Activated effector memory CD4-positive, alpha-beta T cell treated with Interleukin-2 at 50 U/mL for 16 hours (primary cell): Measurements from ENCODE around the gene BCO2.

Source experiments
- DNase-seq: peaks from one replicate; pipeline ENCODE4 v3.0.0-alpha.2; 2020

The BCO2 gene

DNA sequence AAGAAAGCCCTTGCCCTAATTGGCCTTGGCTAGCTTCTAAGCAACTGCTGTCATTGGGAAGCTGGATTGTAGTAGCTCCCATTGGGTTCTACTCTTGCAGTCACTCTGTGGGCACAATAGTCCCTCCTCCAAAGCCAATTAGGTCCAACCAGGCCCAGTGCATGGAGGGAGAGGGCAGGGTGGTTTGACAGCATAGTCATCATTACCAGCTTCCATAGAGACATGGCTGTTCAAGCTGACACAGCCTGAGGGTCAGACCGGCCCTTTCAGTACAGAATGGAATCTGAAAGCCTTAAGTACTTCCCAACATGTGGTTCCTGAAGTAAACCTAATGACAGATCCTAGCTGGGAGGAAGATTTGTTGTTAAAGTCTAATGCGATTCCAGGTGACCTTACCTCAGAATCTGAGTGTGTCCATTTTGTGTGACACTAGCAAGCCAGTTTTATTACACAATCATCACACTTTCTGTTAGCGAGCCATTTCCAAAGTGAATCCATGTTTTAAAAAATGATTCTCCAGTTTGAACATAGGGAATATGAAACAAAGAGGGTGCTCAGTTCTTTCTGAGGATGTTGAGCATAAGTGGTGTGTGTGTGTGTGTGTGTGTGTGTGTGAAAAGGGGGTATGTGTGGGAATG lies 78.4 kb downstream of the BCO2 start:
- DNase-seq: no peak

DNA sequence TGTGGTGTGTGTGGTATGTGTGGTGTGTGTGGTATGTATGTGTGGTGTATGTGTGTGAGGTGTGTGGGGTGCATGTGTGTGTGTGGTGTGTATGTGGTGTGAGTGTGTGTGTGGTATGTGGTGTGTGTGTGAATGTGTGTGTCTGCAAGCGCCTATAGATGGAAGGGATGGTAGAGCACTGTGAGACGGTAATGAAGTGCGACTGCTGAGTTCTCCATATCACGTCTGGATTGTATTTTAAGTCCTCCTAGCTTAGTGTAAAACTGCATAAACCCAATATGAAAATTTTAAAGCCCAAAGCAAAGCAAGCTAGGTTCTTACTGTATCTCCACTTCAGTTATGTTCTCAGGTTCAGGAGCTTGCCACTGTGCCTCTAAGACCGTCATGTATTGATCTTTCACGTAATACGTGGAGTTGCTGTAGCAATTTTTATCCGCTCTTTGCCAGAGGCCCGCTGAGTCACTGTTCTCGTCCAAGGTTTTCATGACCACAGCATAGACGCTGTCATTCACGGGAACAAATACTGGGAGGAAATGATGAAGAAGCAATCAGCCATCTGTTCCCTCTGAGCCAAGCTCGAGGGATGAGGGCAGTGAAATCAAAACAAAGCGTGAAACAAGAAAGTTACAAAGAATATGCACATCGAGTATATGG lies 79.9 kb downstream of the BCO2 start:
- no peak for DNase-seq

- no peak for DNase-seq
These were observed 85.2 kb downstream of the BCO2 start, which contains the start of gene PLET1 for GRCh38 chr11:112260490-112260889. Gene PLET1 (minus strand): TSS chr11:112260860. CDS start chr11:112260589, 271 bp downstream.

GRCh38 chr11:112265659-112266409 lies 90.5 kb downstream of the BCO2 start:
- no peak for DNase-seq

- no peak for DNase-seq
These were observed 91.1 kb downstream of the BCO2 start for GRCh38 chr11:112266410-112266778.

DNA sequence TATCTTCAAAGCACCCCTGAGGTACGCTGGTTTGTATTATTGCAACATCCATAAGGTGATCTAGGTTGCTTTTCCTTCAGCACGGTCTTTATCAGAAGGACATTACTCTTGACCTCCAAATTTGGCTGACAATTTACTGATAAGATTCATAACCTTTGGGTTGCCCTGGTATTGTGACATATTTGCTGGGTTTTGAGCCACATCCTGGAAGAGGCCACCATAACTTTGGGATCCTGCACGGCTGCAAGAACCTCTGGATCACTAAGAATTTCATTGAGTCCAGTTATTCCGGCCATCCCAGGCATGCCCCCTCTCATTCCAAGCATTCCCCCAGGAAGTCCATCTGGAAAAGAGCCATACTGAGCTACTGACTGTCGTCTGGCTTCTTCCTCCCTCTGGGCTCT lies 91.9 kb downstream of the BCO2 start:
- DNase-seq: no peak

DNA sequence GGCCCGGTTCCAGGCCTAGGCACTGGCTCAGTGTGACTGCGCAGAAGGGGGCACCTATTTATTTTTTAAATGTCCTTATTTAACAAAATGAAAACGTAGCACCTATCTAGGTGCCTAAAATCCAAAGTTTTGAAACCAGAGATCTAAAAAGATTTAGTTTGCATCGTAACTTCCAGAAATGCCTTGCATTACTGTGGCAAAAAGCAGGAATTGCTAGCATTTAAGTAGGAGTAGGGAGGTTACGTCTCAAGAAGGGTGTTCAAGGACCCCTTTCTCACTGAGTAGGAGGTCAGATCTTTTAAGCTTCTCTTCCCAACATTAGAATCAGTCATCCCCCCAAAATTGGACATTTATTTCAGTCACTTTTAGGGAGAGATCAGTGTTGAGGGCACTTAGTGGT lies 93.1 kb downstream of the BCO2 start:
- DNase-seq: no peak
